ENCODE measurements around the gene NDUFB5.
A peak's percentile ranks its signal among the peaks of the same experiment; 100 is the strongest.

NDUFB5 gene

DNA sequence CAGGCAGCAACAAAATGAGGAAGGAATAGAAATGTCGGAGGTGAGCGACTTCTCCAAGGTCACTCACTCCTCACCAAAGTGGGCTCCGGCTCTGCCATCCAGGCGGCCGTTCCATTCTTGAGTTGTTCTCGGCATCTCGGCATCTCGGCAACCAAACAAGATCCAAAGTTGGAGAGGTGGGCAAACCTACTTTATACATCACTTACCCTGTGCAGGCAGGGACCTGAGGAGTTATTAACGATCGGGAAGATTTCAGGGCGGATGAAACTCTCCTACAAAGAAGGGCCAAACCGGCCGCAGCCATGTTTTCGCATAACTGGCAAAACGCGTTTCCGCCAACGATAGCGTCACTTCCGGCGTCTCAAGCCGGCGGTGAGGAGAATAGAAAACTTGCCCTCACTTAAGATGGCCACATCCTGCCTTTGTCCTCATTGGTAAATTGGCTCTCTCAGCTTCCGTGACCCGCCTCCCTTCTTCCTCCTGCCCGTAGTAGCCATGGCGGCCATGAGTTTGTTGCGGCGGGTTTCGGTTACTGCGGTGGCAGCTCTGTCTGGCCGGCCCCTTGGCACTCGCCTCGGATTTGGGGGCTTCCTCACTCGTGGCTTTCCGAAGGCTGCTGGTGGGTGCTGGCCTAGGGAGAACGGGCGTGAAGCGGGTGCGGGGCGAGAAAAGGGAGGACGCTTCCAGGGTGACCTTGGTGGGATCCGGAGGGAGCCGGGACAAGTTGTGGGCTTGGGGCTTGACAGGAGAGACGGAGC, at the start of gene NDUFB5, which contains the start of gene MRPL47:
Gene NDUFB5 (plus strand): TSS at position 474 of the 758 bp plus-strand sequence. CDS start 22 bp downstream, at position 496.
Gene MRPL47 (minus strand): TSS at position 318 of the 758 bp plus-strand sequence. CDS start 14 bp downstream, at position 304.
- peak; percentile 64 for DNase-seq (ENCODE audit: low spot score)

- DNase-seq (ENCODE audit: low spot score) = peak; percentile 51
Observed at GRCh38 chr3:179558742-179559364, 45.7 kb upstream of the NDUFB5 start.

- no peak for DNase-seq (ENCODE audit: low spot score)
Observed at GRCh38 chr3:179560791-179561190, 43.8 kb upstream of the NDUFB5 start.

DNA sequence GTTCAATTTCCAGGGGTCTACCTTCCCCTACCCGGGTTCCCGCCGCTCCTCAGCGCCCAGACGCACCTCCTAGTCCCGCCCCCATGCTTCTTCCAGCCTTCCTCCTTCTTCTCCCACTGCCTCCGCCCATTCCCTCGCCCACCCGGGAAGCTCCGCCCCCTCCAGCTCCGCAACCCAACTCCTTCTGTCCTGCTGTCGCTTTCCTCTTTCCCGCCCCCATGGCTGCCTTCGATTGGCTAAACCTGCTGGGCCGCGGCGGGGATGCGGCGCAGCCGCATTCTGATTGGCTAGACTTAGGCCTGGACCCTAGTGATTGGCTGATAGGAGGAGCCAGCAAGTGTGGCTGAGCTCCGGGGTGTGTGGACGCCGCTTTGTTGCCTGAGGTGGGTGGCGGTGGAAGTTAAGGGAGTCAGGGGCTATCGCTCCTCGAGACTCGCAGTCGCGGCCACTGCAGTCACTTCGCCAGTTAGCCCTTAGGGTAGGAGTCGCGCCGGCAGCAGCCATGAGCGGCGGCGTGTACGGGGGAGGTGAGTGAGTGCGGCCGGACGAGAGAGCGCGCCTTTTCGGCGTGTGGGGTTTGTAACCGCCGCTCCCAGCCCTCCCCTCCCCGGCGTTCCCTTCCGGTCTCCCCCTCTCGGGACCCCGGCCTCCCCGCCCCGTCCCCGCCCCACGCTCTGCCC, 41.9 kb upstream of the NDUFB5 start, which contains the start of gene ACTL6A:
Gene ACTL6A (plus strand): TSS at position 336 of the 680 bp plus-strand sequence. CDS start 167 bp downstream, at position 503.
- peak; percentile 98 for DNase-seq (ENCODE audit: low spot score)

GRCh38 chr3:179563271-179563783, 41.3 kb upstream of the NDUFB5 start:
- peak; percentile 32 for DNase-seq (ENCODE audit: low spot score)

- no peak for DNase-seq (ENCODE audit: low spot score)
Observed at GRCh38 chr3:179565496-179565895, 39.1 kb upstream of the NDUFB5 start.

GRCh38 chr3:179580992-179581391, 23.6 kb upstream of the NDUFB5 start:
- DNase-seq (ENCODE audit: low spot score) = no peak

- DNase-seq (ENCODE audit: low spot score) = no peak
Observed at GRCh38 chr3:179589143-179589542, 15.5 kb upstream of the NDUFB5 start.

GRCh38 chr3:179590669-179591068, 13.9 kb upstream of the NDUFB5 start:
- no peak for DNase-seq (ENCODE audit: low spot score)

DNA sequence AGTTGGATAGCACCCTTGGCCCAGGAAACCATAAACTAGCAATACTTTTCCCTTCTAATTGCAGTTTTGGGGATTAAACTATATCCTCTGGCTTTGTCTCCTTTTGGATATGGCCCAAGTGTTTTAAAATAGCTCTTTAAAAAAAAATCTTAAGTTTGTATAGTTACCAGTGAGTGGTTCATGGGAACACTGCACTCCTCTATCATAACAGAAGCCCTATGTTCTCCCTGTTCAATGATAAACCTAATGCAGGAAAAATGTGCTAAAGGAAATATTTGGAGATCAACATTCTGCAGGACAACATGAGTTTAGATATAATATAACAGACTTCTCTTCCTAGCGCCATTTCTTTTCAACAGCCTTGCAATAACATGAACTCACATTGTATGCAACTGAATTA, 13.3 kb upstream of the NDUFB5 start:
- no peak for DNase-seq (ENCODE audit: low spot score)

GRCh38 chr3:179599531-179599930, 5.1 kb upstream of the NDUFB5 start:
- DNase-seq (ENCODE audit: low spot score) = no peak

- DNase-seq (ENCODE audit: low spot score) = no peak
Observed at GRCh38 chr3:179603321-179603720, 1.3 kb upstream of the NDUFB5 start.

- DNase-seq (ENCODE audit: low spot score) = no peak
Observed at GRCh38 chr3:179603831-179604230, 763 bp upstream of the NDUFB5 start.

GRCh38 chr3:179606534-179607085, 2.0 kb downstream of the NDUFB5 start:
- DNase-seq (ENCODE audit: low spot score) = no peak

- no peak for DNase-seq (ENCODE audit: low spot score)
Observed at GRCh38 chr3:179608931-179609720, 4.5 kb downstream of the NDUFB5 start.

- DNase-seq (ENCODE audit: low spot score) = no peak
Observed at GRCh38 chr3:179610066-179610465, 5.5 kb downstream of the NDUFB5 start.

DNA sequence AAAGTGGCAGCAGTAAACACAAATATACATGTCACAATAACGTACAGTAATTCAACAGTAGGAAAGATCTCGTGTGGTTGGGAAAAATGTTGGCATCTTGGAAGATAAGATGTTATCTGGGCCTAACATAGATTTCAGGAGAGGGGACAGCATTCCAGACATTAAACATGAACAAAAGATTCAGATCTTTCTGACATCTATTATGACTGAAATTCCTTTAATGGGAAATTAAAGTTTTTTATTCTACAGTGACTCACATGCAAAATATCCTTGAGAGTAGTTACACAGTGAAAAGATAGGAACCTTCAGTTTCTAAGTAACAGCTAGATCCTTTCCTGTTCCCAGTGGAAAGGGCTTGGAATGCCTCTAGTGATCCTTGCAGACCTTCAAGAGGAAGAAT, 9.2 kb downstream of the NDUFB5 start:
- DNase-seq (ENCODE audit: low spot score) = no peak

DNA sequence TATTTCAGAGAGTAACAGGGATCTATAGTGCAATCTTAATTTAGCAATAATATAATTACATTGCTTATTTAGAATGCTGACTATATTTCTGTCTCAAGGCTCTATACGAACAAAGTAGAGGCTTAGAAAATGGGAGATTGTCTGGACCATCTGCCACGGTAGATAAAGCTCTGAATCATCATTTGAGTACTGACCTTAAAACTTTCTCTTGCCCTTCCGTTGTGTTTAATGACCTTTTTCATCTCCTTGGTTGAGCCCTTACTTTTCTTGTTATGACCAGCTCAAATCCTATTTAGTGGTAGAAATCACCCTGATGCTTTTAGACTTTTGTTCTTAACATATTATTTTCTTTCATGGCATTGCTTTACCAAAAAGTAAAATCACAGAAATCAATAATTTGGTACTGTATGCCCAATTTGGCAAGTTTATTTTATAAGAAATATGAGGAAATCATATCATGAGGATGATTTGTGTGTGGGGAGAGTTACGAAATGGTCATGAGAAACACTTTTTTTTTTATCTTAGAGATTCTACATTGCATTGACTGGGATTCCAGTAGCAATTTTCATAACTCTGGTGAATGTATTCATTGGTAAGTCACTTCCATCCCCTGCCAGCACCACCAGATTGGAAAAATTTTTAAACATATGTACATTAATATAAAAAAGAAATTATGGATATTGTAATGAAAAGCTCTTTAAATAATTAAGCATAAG, 11.0 kb downstream of the NDUFB5 start:
- DNase-seq (ENCODE audit: low spot score) = no peak

- no peak for DNase-seq (ENCODE audit: low spot score)
Observed at GRCh38 chr3:179622023-179622422, 17.4 kb downstream of the NDUFB5 start.

DNA sequence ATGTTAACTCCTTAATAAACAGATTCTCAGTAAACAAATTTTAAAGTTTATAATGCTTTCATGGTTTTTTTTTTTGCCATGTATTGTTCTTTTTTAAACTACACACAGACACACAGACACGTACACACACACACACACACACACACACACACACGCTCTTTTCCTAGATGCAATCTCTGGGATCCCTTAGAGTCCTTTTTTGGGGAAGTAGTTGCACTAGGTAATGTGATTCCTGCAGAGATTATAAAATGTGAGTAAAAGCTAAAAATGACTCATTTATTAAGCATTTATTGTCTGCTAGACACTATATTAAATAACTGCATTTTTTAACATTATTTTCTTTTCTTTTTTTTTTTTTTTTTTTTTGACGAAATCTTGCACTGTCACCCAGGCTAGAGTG, 19.9 kb downstream of the NDUFB5 start:
- DNase-seq (ENCODE audit: low spot score) = no peak
